Stimulated activated CD8-positive, alpha-beta memory T cell treated with anti-CD3 and anti-CD28 coated beads, Interleukin-12 subunit alpha, Interleukin-12 subunit beta, amount 100 ng/mL, for 1 hour (primary cell): ENCODE data around the gene RUNX1.

Source experiments
- DNase-seq: peaks from one replicate; pipeline ENCODE4 v3.0.0-alpha.2; 2020; ENCODE audit warnings: low read depth

The RUNX1 gene

DNA sequence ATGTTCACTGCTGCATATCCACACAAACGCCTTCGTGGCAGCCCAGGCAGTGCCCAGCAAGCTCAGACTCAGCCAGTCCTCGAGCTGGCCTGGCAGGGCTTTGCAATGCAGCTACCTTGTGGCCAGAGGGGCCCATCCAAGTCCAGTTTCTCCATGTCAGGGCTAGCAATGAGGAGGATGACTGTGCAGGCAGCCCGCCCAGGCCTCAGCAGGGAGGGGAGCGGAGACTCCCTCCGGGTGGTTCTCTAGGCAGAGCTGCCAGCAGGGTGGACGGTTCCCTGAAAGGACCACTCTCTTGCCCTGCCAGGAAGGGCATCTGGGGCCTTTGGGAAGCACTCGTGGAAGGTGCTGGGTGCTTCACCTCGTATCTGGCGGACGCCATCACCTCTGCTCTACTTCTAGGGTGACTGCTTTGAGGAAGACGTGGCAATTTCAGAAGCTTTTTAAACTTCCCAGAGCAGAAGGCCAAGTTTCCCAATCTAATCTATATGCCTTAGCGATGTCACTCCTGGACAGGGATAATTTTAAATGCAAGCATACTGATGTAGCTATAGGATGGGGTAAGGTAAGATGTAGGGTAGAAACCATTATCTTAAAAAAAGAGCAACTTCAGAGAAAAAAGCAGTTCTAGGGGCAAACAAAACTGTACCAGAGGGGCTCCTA is 56.2 kb downstream of the RUNX1 start:
- DNase-seq: no peak

DNA sequence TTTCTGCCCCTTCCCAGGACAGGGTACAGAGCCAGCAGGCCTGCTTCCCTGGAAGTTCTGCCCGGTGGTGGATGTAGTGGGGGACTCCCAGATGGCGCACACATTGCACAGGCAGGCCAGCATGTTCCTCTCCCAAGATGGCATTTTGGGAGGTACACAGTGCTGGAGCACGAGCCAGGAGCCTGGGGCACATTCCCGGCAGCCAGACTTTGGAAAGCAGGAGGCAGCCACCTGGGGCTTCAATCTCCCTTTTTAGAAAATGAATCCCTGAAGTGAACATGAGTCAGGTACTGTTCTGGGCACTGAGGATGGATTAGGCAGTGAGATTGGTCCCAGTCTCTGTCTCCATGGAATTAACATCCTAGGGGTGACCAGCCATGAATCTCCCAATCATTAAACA is 56.9 kb downstream of the RUNX1 start:
- no peak for DNase-seq

DNA sequence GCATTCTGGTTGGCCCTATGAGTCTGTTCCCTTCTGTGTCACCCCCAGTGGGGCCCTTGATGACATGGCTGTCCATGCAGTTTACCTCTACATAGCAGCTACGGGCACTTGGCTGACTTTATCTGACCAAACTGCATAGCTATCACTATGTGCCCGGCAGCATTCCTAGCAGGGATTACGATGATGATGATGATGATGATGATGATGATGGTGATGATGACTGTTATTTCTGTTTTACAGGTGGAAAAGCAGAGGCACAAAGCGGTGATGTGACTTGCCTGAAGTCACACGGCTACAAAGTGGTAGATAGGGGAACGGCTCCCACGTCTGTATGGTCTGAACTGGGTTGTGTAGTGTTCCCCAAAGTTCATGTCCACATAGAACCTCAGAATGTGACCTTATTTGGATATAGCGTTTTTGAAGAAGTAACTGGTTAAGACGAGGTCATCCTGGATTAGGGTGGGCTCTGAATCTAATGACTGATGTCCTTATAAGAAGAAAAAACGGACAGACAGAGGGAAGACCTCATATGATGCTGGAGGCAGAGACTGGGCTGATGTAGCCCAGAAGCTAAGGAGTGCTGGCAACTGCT is 57.6 kb downstream of the RUNX1 start:
- DNase-seq: no peak

DNA sequence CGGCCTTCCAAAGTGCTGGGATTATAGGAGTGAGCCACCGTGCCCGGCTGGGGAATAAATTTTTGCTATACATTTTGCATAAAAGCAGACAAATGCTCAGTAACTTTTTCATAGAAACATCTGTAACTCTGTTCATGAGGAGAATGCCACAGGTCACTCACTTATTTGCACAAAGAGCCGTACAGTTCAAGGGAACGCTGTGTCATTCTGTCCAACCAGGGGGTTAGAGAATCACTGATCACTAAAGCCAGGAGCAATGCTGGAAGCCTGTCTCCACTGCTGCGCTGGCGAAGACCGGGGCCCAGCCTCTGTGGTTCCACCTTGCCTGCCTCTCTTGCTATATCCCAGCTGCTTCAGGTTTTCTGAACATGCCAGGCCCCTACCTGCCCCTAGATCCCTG is 58.3 kb downstream of the RUNX1 start:
- DNase-seq: no peak

DNA sequence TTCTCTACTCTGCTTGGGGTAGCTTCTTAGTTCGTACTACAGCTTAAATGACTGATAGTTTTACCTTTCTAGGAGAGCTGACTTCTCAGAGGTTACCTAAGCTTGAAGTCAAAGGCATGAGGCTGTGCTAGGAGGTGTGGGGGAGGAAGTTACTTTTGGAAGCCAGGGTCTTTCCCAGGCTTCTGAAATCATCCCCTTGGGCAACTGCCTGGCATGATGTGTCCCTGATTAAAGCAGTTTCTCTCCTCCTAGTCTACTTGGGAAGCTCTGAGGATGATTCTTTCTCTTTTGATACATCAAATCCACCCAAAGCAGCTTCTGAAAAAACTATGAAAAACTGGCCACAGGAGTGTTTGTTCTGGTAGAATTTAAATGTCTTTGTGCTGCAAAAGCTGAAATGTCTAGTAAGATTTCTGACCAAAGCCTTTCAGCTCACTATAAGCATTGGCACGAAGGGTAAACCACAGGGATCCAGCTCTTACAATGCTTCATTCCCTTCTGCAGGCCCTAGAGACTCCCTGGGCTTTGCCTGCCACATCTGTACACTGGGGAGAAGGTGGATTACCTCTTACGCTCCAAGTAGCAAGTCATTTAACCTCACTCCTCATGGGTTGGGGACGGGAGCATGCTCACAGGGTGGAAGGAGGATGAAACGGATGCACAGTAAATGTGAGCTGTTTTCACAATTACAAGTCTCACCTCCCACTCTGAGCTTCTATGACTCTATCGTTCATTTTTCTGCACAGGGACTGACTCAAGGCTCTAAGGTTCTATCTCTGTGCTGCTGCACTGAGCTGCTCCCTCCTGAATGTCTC is 59.6 kb downstream of the RUNX1 start:
- DNase-seq: no peak

DNA sequence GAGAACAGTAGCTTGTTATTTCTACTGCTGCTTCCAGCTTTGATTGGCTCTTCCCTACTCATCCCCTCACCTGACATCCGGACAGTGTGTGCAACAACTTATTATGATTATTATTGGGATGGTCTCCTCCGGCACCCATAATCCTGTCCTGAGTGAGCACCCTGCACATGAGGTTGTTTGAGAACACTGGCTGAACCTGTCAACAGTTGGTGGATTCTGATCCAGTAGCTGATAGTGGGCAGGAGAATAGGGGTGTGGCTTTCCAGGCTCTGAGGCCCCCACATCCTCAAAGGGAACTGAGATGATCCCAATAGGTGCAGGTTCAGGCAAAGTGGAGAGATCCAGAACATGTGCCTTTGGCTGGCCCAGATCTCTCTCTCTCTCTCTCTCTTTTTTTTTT is 60.5 kb downstream of the RUNX1 start:
- no peak for DNase-seq

DNA sequence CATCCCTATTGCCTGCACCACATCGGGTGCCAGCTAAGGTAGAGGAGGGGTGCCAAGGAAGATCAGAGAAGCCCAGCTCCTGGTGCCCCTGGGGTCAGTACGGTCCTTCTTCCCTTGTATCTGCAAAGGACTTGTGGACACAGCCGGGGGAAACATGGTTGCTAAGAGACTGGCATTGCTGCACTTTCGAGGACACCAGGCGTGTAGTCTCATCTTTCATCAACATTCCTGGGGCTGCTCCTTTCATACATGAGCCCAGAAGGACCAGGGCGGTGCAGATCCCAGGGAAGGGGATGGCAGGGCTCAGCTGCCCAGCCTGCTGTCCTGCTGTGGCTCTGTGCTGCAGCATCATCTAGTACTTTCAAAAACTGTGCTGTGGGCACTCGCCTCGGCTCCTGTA is 61.0 kb downstream of the RUNX1 start:
- no peak for DNase-seq

DNA sequence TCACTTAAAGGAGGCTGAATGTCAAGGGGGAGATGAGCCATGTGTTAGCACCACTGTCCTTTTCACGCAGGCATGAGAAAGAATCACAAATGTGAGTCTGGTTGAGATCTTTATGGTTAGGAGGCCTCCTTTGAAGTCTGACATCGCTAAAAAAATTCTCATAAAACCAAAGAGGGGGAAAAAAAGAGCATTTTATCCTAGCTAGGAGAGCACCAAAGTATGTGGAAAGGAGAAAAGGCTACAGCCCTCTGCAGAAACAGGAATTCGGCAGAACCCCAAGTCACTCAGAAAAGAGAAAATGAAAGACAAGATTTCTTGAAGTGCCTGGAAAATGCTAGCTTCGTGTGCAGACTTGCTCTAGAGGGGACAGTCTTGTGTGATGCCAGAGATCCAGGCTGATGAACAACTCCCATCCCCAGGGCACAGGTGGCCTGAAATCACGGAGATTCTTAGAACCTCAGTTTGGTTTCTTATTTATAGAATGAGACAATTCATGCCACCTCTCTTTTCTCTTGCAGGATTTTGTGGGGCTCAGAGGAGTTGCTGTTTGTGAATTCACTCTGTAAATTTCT is 61.5 kb downstream of the RUNX1 start:
- no peak for DNase-seq

DNA sequence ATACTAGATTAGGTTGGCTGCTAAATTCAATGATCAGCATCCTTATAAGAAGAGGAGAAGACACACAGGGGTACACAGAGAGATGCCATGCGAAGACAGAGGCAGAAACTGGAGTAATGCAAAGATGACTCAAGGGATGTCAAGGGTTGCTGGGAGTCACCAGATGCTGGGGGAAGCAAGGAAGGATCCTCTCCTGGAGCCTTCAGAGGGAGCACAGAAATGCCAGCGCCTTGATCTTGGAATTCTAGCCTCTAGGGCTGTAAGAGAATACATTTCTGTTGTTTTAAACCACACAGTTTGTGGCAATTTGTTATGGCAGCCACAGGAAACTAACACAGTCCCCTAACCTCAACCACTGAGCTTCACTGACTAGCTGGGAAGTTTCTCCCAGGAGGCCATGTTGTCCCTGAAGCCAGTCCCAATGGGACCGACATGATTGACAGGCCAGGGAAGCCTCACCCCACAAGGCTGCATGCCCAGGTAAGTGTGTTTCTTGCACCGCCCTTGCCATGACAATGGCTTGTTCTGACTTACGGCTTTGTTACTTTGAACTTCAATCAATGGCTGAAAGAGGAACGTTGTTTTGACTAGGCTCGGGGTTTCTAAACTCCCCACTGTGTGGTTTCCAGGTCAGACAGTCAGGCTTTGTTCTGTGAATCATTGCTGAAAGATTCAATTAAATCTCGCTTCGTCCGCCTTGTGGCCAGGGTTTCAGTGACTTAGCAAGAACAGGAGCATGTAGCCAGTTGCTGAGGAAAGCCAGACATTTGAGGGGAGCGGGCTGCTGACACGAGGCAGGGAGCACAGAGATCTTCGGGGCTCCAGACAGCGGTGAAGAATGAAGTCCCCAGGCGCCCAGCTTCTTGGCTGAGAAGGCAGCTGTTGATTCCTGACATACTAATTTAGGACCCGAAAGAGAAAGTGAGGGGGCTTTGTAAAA is 62.3 kb downstream of the RUNX1 start:
- peak; percentile 46 for DNase-seq

DNA sequence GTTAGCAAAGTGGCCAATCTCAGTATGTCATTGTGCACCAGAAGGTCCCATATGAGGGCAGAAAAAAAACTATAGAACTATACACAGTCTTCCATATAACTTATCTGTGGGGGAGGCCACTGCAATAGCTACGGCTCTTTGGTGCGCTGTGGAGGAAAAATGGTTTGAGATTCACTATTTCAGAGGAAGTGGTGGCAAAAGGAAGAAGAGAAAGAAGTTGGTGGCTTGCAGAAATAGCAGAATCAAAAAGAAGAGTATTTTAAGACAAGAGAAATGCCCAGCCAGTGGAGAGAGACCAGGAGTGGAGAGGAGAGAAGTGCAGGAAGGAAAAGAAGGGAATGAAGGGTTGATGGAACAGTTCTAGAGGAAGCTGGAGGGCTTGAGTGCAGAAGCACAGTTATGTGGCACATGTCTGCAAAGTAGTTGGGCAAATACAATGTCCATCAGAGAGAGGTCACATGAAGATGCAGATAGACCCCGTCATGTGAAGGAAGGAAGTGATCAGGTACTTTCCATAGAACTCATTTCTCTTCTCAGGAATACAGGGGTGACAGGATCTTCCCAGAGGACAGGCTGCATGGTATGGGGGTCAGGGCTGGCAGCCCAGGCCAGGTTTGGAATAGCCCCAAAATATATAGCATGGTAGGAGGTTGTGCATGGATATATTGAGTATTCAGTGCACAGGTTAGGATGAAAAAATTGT is 64.6 kb downstream of the RUNX1 start:
- no peak for DNase-seq

DNA sequence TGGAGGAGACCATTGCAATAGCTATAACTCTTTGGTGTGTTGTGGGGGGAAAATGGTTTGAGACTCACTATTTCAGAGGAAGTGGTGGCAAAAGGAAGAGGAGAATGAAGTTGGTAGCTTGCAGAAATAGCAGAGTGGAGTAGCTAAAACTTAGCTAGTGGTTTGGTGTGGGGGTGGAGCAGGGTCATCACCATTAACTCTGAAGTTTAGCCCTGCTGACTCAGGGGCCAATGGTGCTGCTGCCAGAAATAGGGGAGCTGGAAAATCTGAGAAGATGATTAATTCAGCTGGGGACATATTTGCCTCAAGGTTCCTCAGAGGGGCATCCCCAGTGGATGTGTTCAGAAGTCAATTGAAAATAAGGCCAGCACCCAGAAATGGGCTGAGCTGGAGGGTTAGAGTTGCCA is 65.4 kb downstream of the RUNX1 start:
- DNase-seq: peak; percentile 32

DNA sequence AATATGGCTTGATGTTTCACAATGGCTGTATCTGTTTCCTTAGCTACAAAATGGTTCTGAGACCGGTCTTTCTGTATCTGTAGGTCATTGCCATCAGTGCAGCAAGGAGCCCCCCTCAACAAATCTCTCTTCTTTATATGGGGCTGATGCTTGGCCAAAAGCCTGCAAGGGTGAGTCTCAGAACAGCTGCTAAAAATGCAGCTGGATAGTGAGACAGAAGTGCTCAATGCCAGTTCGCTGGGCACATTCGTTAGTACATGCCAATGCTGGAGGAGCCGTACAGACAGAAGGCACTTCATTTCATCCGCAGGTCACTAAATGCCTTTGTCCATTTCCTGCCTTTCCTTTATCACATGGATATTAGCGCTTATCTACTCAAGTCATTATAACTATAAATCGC is 67.3 kb downstream of the RUNX1 start:
- DNase-seq: no peak

DNA sequence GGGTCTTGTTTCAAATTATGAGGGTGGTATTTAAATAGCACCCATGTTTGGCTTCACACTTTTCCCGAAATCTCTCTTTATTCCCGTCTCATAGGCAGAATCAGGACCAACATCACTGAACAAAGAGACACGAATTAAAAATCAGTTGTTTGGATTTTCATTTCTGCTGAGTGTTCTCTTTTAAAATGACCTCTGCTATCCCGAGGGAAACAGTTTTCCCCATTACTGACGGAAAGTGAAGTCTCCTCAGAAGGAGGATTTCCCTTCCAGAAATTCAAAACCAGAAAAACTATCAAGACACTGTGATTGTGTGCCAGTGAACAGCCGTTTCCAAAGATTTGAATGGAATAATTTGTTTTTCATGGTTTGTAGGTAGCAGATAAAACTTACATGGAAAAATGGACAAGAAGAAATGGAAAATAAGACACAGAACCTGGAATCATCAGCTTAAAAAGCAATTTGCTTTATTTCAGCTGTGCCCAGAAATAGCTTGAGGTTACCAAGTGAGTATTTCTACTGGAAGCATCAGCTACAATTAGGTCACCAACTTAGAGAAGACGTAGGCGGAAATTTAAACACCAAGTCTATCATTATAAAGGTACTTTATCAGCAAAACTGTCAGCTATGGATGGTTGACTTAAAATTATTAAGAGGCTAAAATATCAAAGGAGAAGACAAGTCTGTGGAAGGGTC is 68.5 kb downstream of the RUNX1 start:
- no peak for DNase-seq

DNA sequence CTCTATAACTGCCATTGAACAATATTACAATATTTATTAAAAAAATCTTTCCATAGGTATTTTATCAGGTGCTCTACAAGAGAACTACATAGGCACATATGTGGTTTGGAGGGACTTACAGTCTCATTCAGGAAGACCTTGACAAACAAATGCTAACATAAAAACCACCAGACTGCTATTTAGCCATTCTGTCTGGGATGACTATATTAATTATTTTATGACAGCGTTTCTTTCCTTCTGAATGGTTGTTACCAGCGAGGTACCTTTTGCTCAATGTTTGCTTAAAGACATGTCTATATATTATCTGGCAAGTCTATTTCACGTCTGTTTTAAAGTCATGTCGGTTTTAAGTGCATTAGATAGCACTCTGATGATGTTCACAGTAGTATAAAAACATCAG is 69.7 kb downstream of the RUNX1 start:
- no peak for DNase-seq

DNA sequence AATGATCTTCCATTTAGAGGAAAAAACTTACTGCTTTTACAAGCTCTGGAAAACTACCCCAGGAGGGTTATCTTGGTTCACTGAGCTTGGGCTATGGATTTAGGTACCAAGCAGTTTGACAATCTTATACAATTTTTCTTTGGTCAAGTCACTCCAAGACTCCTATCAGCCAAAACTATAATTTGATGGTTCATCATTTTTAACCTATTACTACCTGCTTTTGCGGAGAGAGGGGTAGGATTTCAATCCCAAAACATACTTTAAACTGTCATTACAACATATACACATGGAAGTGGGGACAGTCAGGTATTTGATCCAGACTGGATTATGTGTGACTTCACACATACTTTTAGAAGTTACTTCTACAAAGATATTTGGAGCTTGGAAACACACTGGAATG is 71.8 kb downstream of the RUNX1 start:
- no peak for DNase-seq

DNA sequence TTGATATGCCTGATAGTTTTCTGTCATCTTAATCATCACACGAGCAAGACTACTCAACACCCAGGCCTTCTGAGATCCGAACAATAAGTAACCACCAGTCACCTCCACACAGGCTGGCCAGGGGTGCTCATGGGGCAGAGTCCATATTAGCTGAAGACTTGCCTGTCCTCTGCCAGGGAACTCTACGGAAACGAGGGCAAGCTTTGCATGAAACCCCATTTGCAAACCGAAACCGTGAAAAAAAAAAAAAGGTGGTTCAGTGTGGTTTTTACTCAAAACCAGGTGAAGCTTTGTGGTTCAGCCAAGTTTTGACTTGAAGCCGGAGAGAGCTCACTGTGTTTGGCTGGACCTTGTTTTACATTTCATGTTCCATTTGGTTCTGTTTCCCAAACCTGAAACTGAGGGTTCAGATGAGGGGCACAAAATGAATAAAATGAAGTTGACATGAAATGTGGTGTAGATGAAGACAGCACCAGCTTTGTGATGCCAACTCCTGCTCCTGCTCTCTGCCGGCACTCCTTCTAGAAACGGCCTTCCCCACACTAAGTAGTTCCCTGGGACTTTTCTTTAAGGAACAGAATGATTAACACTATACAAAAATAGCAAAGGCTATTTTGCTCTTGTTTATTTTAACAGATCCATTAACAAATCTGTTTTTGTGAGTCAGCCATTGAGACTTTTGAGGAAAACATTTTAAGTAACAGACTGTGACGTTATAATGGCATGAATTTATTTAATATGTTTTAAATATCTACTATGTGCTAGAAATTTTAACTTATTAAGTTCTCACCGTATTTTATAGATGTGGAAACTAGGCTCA is 74.7 kb downstream of the RUNX1 start:
- no peak for DNase-seq

DNA sequence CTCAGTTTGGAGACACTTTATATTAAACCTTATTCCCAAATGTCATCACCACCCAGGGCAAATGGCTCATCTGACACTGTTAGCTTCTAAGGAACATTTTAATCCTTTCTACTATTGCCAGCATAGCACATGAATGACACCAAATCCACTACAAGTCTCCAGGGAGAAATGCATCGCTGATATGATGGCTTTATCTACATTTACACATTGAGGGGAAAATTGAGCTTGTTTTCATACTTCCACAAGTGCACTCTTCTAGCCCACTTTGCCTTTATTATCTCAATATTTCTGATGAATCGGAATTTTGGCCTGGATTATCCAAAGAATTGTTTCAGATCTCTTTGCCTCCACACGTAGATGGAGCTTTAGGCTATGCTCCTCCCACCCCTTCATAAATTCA is 75.4 kb downstream of the RUNX1 start:
- DNase-seq: no peak

DNA sequence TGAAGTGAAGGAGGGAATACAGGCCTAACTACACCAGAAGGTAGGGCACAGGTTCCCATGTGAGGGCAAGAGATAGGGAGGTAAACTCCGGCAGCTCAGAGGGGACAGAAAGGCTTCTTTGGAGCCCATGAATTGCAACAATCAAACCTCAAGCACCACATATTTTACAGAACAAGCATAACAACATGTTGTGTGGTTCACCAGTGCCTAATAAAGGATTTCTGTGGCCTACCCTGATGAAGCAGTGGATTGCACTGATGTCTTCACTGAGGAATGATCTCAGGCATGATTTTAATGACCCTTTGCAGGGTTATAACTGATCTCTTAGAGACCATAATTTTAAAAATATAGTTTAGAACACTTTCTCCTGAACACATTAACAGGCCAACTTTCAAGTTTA is 77.4 kb downstream of the RUNX1 start:
- no peak for DNase-seq

DNA sequence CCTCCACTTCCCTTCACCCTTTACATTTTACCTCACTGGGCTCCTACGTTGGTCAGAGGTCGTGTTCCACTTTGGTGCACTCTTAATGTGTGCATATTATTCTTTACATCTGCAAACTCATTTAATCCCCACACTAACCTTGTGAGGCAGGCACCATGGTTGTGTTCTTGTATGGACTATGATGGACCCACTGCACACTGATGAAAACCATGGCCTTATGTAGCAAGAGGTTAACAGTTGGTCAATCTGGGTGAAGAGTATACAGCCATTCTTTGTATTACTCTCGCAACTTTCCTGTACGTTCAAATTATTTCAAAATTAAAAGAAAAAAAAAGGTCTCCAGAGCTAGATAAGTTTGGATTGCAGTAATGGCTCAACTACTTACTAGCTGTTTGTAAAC is 78.5 kb downstream of the RUNX1 start:
- no peak for DNase-seq

DNA sequence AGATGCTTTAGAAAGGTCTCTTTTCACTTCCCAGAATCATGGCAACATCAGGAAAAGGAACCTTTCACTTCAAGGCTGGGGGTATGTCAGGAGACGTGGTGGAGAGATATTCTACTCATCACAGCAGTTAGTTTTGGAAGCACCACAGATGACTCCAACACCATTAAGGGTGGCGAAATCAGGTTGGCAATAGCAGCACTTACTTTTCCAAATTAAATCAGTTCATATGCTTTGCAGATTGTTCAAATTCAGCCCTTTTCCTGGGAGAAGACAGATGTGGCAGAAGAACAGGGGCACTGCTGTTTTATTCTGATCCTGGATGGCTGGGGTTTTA is 79.0 kb downstream of the RUNX1 start:
- no peak for DNase-seq
